Coronary artery (tissue), 2 donors: Measurements from ENCODE around the gene DIS3L2.

Source experiments
- DNase-seq: peaks from one replicate; pipeline ENCODE4 v3.0.0-alpha.2; 2017; ENCODE audit warnings: low spot score
- H3K27ac ChIP-seq, 2 donors: fragments of 200-600 bp; sonication (generic); one replicate each; pipeline ENCODE4 v1.5.1; 2016 to 2019
- H3K4me3 ChIP-seq: fragments of 200-600 bp; sonication (generic); 2 replicates; pipeline ENCODE4 v1.5.1; 2016; ENCODE audit warnings: mild to moderate bottlenecking, moderate library complexity
- CTCF ChIP-seq: fragments of 200-600 bp; sonication (generic); IDR thresholded peaks from one replicate; pipeline ENCODE4 v1.5.1; 2019; ENCODE audit warnings: antibody characterized with exemption

The DIS3L2 gene

GRCh38 chr2:231957913-231958763, 3.4 kb upstream of the DIS3L2 start:
- Histone ChIP-seq H3K4me3 (no peak overlapping the region), H3K27ac (no peak overlapping the region)
- DNase-seq, result no peak
- no peak for TF ChIP-seq CTCF

GRCh38 chr2:231960810-231961348, 634 bp upstream of the DIS3L2 start:
- Histone ChIP-seq H3K27ac (peak overlapping the region; percentile 16 to 75), H3K4me3 (peak overlapping the region; percentile 70)
- no peak for TF ChIP-seq CTCF
- no peak for DNase-seq

GRCh38 chr2:231965102-231965501, 3.6 kb downstream of the DIS3L2 start:
- Histone ChIP-seq H3K27ac (no peak overlapping the region), H3K4me3 (no peak overlapping the region)
- no peak for TF ChIP-seq CTCF
- no peak for DNase-seq

GRCh38 chr2:231966886-231967285, 5.4 kb downstream of the DIS3L2 start:
- DNase-seq, result no peak

GRCh38 chr2:231968820-231969219, 7.3 kb downstream of the DIS3L2 start:
- Histone ChIP-seq H3K27ac (no peak overlapping the region), H3K4me3 (no peak overlapping the region)
- no peak for DNase-seq
- TF ChIP-seq CTCF, result no peak

More at GRCh38 chr2:231966886-231967285, 5.4 kb downstream of the DIS3L2 start:
- H3K27ac ChIP-seq, result no peak overlapping the region
- no peak for TF ChIP-seq CTCF
- no peak overlapping the region for H3K4me3 ChIP-seq

- no peak for DNase-seq
- Histone ChIP-seq H3K27ac (no peak overlapping the region), H3K4me3 (no peak overlapping the region)
- TF ChIP-seq CTCF, result no peak
These were observed 8.9 kb downstream of the DIS3L2 start for GRCh38 chr2:231970461-231970860.

GRCh38 chr2:231975001-231975400, 13.5 kb downstream of the DIS3L2 start:
- no peak for TF ChIP-seq CTCF
- no peak overlapping the region for H3K4me3 ChIP-seq
- no peak overlapping the region for H3K27ac ChIP-seq
- no peak for DNase-seq
